ENCODE results near the gene ASB16. TPM values are rescaled to one million over a fixed set of nuclear protein-coding genes. Genes with fewer than 3 reads are reported as not detected.

The ASB16 gene
- total RNA-seq, 1 donor, result not detected

GRCh38 chr17:44122816-44123355, 47.6 kb upstream of the ASB16 start:
- Histone ChIP-seq H3K79me2 (ENCODE audit: insufficient read depth, low read length) (peaks cover 42% of the 10 kb centered on the region), H3K27me3 (ENCODE audit: insufficient read depth, low read length) (no peaks in the 10 kb centered on the region), H3K9me3 (ENCODE audit: low read depth, low read length) (no peaks in the 10 kb centered on the region), H2AFZ (ENCODE audit: low read length) (peak overlapping the region; percentile 70), H3K4me3 (ENCODE audit: insufficient read depth, low read length) (peak overlapping the region; percentile 80), H3K4me1 (ENCODE audit: insufficient read depth, low read length) (peaks cover 15% of the 10 kb centered on the region), H3K36me3 (ENCODE audit: insufficient read depth, low read length) (no peaks in the 10 kb centered on the region), H4K20me1 (ENCODE audit: insufficient read depth, low read length) (peaks cover 30% of the 10 kb centered on the region), H3K4me2 (ENCODE audit: insufficient read depth, low read length) (peak overlapping the region; percentile 88), H3K27ac (ENCODE audit: low read depth, low read length) (peak overlapping the region; percentile 51)
- DNase-seq (ENCODE audit: insufficient read length, low spot score, missing footprints), result peak; percentile 80
- TF ChIP-seq, protein P1, sequence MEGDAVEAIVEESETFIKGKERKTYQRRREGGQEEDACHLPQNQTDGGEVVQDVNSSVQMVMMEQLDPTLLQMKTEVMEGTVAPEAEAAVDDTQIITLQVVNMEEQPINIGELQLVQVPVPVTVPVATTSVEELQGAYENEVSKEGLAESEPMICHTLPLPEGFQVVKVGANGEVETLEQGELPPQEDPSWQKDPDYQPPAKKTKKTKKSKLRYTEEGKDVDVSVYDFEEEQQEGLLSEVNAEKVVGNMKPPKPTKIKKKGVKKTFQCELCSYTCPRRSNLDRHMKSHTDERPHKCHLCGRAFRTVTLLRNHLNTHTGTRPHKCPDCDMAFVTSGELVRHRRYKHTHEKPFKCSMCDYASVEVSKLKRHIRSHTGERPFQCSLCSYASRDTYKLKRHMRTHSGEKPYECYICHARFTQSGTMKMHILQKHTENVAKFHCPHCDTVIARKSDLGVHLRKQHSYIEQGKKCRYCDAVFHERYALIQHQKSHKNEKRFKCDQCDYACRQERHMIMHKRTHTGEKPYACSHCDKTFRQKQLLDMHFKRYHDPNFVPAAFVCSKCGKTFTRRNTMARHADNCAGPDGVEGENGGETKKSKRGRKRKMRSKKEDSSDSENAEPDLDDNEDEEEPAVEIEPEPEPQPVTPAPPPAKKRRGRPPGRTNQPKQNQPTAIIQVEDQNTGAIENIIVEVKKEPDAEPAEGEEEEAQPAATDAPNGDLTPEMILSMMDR (IDR thresholded peaks at IDR 0.05; ENCODE audit: extremely low read depth, low read depth, low read length), result no peak

- no peaks in the 10 kb centered on the region for H3K36me3 ChIP-seq (ENCODE audit: insufficient read depth, low read length)
- peak within 1 kb of the TSS; percentile 90 for H3K4me2 ChIP-seq (ENCODE audit: insufficient read depth, low read length)
- no peaks in the 10 kb centered on the region for H3K9me3 ChIP-seq (ENCODE audit: low read depth, low read length)
- peaks cover 35% of the 10 kb centered on the region for H3K79me2 ChIP-seq (ENCODE audit: insufficient read depth, low read length)
- TF ChIP-seq, protein P1 (IDR thresholded peaks at IDR 0.05; ENCODE audit: extremely low read depth, low read depth, low read length), result peak; percentile 40
- peak within 1 kb of the TSS; percentile 91 for H2AFZ ChIP-seq (ENCODE audit: low read length)
- DNase-seq (ENCODE audit: insufficient read length, low spot score, missing footprints), result peak; percentile 99
- peaks cover 15% of the 10 kb centered on the region for H3K4me1 ChIP-seq (ENCODE audit: insufficient read depth, low read length)
- H4K20me1 ChIP-seq (ENCODE audit: insufficient read depth, low read length), result peaks cover 25% of the 10 kb centered on the region
- H3K27me3 ChIP-seq (ENCODE audit: insufficient read depth, low read length), result no peaks in the 10 kb centered on the region
- H3K27ac ChIP-seq (ENCODE audit: low read depth, low read length), result peak within 1 kb of the TSS; percentile 94
- H3K4me3 ChIP-seq (ENCODE audit: insufficient read depth, low read length), result peak within 1 kb of the TSS; percentile 80
Measured at GRCh38 chr17:44123356-44124117, 47.0 kb upstream of the ASB16 start, which contains the start of gene HDAC5. TSS of gene HDAC5 (minus strand) at chr17:44123641. CDS start at chr17:44117515, 6,126 bp downstream.

DNA sequence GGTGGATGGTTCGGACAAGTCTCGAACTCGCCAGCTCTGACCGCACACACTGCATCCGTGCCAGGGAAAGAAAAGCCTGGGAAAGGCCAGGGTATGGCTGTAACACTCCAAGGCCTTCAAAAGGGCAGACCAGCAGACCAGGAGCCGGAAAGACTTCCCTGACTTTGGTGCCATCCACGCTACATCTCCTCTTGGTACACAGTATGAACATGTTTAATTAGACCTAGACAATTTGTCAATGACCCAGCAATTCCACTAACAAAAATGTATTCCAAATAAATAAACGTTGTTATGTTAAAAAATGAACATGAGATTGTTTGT, 46.4 kb upstream of the ASB16 start:
- Histone ChIP-seq H3K27ac (ENCODE audit: low read depth, low read length) (peak overlapping the region; percentile 94), H4K20me1 (ENCODE audit: insufficient read depth, low read length) (peaks cover 19% of the 10 kb centered on the region), H3K36me3 (ENCODE audit: insufficient read depth, low read length) (no peaks in the 10 kb centered on the region), H3K4me2 (ENCODE audit: insufficient read depth, low read length) (peak overlapping the region; percentile 90), H2AFZ (ENCODE audit: low read length) (peak overlapping the region; percentile 91), H3K4me3 (ENCODE audit: insufficient read depth, low read length) (peak overlapping the region; percentile 80), H3K27me3 (ENCODE audit: insufficient read depth, low read length) (no peaks in the 10 kb centered on the region), H3K9me3 (ENCODE audit: low read depth, low read length) (no peaks in the 10 kb centered on the region), H3K4me1 (ENCODE audit: insufficient read depth, low read length) (peaks cover 15% of the 10 kb centered on the region), H3K79me2 (ENCODE audit: insufficient read depth, low read length) (peaks cover 31% of the 10 kb centered on the region)
- no peak for DNase-seq (ENCODE audit: insufficient read length, low spot score, missing footprints)
- TF ChIP-seq, protein P1 (IDR thresholded peaks at IDR 0.05; ENCODE audit: extremely low read depth, low read depth, low read length), result no peak

DNA sequence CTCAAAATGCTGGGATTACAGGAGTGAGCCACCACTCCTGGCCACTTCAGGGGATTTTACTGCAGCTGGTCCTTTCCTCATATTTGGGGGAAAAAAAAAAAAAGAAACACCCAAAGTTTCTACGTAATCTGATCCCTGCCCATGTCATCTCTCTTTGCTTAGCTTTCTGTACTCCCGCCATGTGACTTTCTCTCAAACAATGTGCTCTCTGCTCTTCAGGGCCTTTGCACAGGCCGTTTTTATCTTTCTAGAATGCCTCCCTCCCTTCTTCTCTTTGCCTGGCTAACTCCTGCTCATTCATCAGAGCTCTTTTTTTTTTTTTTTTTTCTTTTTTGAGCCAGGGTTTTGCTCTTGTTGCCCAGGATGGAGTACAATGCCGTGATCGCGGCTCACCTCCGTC, 42.1 kb upstream of the ASB16 start:
- Histone ChIP-seq H3K4me3 (ENCODE audit: insufficient read depth, low read length) (no peak overlapping the region), H3K27ac (ENCODE audit: low read depth, low read length) (no peak overlapping the region), H3K36me3 (ENCODE audit: insufficient read depth, low read length) (no peaks in the 10 kb centered on the region), H3K4me1 (ENCODE audit: insufficient read depth, low read length) (peaks cover 5% of the 10 kb centered on the region), H2AFZ (ENCODE audit: low read length) (no peak overlapping the region), H4K20me1 (ENCODE audit: insufficient read depth, low read length) (no peaks in the 10 kb centered on the region), H3K9me3 (ENCODE audit: low read depth, low read length) (no peaks in the 10 kb centered on the region), H3K27me3 (ENCODE audit: insufficient read depth, low read length) (no peaks in the 10 kb centered on the region), H3K4me2 (ENCODE audit: insufficient read depth, low read length) (no peak overlapping the region), H3K79me2 (ENCODE audit: insufficient read depth, low read length) (no peaks in the 10 kb centered on the region)
- TF ChIP-seq, protein P1 (IDR thresholded peaks at IDR 0.05; ENCODE audit: extremely low read depth, low read depth, low read length), result no peak
- no peak for DNase-seq (ENCODE audit: insufficient read length, low spot score, missing footprints)

Data from osteoblast (primary cell).